ENCODE measurements around the gene FKRP.
"Not testable (repeated sequence)": the region's sequence is repeated elsewhere in the genome, so short reads cannot be mapped to it uniquely, and the experiment has no call there.

FKRP gene, protein sequence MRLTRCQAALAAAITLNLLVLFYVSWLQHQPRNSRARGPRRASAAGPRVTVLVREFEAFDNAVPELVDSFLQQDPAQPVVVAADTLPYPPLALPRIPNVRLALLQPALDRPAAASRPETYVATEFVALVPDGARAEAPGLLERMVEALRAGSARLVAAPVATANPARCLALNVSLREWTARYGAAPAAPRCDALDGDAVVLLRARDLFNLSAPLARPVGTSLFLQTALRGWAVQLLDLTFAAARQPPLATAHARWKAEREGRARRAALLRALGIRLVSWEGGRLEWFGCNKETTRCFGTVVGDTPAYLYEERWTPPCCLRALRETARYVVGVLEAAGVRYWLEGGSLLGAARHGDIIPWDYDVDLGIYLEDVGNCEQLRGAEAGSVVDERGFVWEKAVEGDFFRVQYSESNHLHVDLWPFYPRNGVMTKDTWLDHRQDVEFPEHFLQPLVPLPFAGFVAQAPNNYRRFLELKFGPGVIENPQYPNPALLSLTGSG

DNA sequence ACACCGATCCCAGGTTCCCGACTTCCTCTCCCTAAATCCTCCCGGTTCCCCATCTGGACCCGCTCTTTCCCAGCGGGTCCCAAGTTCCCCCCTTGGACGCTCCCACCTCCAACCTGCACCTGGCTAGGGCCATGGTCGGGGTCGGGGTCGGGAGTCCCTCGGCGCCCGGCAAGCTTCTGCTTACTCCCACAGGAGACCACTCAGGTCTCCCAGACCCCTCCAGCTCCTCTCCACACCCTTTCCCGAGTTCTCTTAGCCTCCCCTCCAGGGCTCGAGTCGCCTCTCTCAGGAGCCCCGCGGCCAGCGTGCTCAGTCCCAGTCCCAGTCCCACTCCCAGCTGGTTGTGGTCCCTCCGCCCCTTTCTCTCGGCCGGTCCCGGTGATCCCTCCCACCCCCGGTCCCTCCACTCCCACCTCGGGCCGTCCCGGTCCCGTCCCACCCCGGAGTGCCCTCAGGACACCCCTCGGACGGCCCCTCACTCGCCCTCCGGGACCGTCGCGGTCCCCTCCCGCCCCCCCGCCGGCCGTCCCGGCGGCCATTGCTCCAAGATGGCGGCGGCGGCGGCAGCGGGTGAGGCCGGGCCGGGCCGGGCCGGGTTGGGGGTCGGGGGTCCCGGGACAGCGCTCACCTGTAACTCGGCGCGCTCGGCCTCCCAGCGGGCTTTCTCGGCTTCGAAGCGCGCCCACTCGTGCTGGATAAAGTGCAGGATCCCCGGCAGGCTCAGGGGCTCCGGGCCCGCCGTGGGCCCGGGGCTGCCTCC is at the start of gene FKRP:
Gene FKRP, plus strand, starts transcription at position 537 of the 760 bp plus-strand sequence. CDS start 9,394 bp downstream, outside the sequence.
- no peak for DNase-seq

DNA sequence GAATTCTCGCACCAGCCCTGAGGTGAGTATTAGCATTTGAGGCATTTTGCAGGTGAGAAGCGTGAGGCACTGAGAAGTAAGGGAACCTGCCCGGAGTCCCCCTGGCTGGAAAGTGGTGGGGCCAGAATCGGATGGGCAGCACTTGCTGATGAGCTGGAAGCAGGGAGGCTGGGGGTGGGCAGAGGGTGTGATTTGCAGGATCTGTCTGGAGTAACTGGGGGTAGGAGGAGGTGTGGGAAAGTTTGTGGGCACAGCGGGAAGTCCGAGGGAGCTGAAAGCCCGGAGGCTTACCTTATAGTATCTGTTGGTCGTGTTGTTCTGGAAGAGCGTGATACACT is 49.0 kb upstream of the FKRP start:
- DNase-seq: no peak

DNA sequence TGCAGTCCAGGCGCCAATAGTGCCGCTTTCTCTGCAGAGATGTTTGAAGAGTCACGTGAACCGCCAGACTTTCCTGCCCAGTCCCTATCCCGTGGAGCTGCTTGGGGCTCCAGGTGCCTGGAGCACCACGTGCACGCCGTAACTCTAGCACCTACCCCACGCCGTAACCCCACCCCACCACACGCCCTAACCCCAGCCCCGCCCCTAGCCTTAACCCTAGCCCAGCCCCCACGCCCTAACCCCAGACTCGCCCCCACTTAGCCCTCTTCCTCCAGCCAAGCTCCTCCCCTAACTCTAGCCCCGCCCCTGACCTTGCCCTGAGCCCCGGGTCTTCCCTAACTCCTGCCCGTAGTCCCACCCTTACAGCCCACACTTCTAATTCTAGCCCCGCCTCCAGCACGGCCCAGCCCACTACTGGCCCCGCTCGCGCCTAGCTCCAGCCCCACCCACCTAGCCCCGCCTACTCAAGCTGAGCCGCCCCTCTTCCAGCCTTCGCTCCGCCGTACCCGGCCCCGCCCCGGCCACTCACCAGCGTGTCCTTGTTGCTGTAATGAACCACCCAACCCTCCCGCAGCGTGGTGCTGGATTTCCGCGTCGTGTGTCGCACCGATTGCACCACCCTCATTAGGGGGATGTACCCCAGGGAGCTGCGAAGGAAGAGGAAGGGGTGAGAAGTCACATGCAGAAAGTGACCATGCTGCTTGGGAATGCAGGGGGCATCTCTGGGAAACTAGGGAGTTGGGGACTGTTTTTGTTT is 48.5 kb upstream of the FKRP start:
- no peak for DNase-seq

DNA sequence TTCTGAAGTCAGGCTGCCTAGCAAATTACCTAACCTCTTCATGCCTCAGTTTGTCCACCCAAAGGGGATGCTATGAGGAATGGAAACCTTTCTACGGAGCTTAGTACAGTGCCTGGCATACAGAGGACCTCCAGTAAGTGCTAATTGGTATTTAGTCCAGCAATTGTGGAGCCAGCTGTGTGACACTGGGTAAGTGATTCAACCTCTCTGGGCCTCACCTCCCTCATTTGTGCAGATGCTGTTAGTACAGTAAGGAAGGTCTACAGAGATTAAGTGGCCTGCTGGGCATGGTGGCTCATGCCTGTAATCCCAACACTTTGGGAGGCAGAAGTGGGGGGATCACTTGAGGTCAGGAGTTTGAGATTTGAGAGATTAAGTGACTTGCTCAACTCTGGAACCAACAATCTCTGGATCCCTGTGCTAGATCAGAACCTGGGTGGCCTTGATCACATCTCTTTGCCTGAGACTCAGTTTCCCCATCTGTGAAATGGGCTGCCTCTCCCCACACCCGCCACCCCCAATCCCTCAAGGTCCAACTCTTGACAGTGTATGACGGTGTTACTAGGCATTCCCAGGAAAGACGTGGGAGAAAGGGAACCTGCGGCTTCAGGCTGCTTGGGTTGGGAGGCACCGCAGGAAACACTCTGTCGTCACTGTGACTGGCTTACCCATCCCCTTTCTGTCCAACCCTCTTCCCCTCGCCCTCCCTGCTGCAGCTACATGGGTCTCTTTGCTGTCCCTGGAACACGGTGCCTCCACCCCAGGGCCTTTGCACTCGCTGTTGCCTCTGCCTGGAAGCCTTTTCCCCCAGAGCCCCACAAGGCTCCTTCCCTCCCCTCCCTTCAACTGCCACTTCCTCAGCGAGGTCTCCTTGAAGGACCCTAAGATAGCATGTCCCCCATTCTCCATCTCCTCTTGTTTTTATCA is 47.2 kb upstream of the FKRP start:
- no peak for DNase-seq

DNA sequence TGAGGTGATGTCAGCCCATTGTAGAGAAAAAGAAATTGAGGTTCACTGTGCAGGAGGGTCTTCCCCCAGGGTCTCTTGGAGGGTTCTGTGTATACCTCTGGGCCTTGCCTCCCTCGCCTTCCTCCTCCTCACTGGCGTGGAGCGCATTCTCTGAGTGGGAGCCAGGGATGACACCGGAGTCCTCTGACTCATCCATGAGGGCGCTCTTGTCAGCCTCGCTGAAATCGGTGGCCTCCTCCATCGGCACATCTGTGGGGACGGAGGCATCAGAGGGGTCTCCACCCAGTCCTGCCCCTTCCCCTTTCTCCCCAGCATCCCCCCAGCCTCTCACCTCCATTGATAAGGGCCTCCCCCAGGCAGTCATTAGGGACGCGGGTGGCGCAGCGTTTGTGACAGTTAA is 45.2 kb upstream of the FKRP start:
- no peak for DNase-seq

DNA sequence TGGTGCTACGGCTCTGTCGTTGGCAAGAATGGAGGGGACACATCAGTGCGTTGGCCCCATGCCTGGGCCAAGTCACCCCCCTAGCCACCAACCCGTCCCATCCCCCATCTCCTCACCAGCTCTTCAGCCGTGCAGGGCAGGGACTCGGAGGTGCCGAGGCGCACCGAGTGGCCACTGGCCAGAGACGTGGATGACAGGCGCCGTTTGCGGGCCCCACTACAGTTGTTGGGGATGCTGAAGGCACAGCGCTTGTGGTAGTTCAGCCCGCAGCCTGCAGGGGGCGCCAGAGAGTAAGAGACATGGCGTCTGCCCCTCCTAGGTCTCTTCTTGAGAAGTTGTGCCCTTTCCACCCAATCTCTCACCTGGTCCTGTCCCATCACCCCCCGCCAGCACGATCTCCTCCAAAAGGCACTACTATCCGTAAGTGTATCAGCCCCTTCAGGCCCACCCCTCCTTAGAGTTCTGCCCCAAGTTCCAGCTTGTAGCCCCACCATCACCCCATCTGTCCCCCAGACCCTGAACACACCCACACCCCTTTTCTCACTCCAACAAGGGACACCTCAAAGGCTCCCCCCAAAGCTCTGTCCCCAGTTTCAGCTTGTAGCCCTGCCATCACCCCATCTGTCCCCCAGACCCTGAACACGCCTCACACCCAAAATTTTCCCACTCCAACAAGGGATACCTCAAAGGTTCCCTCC is 41.3 kb upstream of the FKRP start:
- DNase-seq: peak in 1 of 2 experiments; percentile 17

DNA sequence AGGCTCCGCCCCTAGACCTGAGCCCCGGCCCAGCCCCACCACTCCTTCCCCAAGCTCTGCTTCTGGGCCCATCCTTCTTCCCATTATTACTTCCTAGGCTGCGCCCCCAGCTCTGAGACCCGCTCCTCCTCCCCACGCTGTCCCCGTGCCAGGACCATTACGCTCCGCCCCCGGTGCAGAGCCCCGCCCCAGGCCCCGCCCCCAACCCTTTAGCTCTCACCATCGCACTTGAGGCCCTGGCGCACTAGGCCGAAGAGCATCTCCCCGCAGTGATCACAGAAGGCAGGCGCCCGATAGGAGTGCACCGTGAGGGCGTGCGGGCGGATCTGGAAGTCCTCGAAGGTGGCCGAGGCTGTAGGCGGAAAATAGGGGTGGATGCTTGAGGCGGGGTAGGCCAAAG is 35.2 kb upstream of the FKRP start:
- no peak for DNase-seq

DNA sequence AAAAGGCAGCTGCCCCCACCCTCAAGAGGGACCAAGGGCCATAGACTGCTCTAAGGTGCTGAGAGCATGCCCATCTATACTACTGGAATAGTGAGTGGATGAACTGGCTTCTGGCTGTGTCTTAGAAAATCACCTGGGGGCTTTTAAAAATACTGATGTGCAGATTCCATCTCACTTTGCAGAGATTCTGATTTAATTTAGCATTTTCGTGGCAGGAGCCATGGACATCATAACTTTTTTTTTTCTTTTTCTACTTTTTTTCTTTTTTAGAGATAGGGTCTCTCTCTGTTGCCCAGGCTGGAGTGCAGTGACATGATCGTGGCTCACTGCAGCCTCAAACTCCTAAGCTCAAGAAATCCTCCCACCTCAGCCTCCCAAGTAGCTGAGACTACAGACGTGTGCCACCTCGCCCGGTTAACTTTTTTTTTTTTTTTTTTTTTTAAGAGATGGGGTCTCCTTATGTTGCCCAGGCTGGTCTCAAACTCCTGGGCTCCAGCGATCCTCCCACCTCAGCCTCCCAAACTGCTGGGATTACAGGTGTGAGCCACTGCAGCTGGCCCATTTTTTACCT is 33.0 kb upstream of the FKRP start:
- not testable (repeated sequence) for DNase-seq

DNA sequence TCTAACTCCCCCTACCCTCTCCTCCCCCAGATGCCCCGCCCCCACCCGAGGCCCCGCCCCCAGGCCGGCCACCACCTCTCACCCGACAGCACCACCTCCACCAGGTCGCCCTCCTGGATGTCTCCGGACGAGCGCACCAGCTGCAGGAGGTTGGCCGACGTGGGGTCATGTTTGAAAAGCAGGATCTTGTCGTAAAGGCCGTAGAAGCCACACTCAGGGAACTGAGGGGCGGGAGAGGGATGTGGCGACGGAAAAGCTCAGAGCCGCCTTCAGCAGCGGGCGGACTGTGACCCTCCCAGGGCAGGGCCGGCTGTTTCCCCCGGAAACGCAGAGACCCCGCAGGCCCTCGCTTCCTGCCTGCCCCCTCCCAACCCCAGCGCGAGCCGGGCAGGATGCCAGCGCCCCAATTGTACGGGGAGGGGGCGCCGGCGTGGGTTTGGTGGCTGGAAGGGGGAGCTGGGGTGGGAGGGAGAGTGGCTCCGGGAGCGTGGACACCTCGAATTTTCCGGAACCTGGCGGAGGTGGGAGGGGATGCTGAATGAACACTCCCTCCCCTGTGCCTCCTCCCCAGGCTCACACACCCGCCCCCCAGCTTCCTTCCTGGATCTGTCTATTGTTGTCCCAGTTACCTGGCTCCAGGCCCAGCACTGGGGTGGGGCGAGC is 31.9 kb upstream of the FKRP start:
- DNase-seq: peak; percentile 71 to 82

DNA sequence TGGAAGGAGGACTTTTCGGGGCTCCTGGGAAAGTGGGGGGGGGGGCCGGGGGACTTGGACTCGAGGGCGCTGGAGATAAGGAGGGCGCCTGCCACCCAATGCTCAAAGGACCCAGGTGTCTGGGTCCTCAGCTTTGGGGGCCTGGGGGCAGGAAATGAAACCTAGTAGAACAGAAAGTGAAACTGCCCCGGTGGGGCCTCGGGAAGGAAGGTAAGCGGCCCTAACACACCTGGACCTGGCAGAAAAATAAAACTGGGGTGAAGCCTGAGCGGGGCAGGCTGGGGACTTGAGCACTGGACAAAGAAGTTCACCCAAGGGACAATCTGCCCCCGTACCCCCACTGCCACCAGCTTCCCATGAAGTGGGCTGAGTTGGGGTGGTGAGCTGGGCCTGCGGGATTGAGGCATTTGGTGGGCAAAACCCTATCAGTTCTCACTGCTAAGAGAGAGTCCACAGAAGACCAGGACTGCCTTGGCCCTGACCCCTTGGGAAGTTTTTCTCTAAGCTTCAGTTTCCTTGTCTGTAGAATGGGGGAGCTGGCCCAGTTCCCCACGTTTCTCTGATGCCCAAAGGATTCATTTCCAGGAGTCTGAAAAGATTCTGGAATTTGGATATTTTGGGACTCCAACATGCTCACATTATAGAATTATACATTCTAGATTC is 31.3 kb upstream of the FKRP start:
- no peak for DNase-seq

DNA sequence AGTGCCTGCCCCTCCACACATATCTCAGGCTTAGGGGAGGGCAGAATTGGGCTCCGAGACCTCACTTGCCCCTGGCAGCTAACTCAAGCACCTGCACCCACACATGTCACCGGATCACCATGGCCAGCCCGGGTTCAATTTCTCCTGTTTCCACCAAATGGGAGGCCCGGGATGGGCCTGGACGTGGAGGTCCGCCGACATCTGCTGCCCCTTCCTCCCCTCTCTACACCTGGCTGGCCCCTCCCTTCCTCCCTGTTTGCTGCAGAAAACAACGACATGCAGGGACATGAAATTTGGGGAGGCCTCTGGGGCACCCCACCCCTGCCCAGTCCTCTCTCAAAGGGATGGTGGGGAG is 30.3 kb upstream of the FKRP start:
- no peak for DNase-seq

DNA sequence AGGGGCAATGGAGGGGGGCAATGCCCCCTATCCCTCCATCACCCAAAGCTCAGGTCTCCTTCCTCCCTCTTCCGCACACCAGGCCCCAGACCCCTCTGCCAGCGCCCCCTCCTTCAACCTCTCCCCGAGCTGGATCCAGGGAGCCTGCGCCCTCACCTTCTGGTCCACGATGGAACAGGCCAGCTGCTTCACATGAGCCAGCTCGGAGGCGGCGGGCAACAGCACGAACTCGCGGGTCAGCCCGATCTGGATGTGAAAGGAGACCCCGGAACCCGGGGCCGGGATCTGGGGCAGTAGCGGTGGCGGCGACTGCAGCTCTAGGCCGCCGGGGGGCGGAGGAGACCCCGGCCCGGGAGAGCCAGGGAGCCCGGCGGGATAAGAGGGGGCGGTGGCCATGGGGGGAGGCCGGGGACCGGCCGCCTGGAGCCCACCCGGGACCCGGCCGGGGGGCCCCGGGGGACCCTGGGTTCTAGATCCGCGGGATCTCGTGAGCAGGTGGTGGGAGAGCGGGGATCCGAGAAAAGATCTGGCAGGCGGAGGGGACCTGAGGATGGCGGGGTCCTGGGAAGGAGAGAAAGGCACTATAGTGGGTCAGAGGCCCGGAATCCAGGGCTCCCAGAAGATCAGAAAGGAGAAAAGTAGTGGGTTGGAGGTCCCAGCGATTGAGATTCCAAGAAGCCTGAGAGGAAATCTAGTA is 29.7 kb upstream of the FKRP start:
- DNase-seq: no peak

DNA sequence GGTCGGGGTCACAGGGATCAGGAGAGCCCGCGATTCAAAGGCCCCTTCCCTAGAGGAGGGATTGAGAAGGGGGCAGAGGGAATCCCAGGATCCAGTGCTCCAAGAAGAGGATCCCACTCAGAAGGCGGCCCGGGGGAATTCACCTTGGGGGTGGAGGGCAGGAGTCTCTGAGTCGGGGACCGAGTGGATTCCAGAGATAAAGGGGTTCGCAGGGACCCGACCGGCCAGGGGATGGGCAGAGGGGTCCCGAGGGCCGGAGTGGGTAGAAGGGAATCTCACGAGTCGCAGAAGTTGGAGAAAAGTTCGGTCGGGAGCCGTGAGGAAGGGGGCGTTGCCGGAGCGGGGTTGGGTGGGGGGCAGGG is 29.2 kb upstream of the FKRP start:
- no peak for DNase-seq

DNA sequence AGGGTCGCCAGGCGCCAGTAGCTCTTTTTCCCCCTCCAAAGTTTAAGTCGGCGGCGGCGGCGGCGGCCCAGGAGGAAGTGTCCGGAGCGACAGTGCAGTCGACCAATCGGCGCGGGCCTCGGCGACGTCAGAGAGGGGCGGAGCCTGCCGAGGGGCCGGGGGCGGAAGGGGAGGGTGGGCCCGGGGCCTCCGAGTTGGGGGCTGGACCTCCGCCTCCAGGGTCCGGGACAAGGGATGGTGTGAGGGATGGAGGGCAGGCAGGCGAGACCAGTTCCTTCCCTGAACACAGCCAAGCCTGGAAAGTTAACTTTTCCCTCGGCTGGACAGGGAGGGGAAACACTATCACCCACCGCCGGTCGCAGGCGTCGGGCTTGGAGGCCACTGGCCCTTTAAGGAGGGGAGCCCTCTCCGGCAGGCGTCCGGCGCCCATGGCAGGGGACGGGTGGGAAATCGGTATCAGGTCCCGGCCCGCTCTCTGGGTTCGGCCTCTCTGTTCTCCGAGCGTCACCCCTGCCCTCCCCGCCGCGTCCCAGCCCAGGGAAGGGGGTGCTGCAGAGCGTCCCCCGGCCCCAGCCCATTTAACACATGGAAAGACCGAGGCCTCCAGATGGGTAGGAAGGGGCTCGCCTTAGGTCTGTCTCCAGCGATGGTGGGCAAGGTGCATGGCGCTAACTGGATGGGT is 28.7 kb upstream of the FKRP start, which contains the start of gene PRKD2:
Gene PRKD2, minus strand, starts transcription at position 81 of the 682 bp plus-strand sequence. CDS start 744 bp downstream, outside the sequence.
- DNase-seq: peak; percentile 53 to 58

DNA sequence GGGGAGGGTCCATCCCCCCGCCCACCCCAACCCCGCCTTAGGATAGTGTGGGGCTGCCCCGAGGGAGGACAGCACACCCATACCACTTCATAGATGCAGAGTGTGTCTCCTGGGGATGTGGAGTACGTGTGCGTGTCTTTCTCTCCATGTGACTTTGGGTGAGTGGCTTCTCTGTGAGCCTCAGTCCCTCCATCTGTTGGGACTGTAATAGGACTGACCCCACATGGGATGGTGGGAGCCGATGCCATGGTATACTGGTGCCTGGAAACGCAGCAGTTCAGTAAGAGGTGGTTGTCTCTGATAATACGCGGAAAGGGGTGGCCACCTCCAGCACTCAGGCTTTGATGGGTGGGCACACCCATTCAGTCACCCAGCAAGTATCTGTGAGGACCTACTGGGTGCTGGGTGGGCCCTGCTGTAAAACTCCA is 28.1 kb upstream of the FKRP start:
- no peak for DNase-seq

DNA sequence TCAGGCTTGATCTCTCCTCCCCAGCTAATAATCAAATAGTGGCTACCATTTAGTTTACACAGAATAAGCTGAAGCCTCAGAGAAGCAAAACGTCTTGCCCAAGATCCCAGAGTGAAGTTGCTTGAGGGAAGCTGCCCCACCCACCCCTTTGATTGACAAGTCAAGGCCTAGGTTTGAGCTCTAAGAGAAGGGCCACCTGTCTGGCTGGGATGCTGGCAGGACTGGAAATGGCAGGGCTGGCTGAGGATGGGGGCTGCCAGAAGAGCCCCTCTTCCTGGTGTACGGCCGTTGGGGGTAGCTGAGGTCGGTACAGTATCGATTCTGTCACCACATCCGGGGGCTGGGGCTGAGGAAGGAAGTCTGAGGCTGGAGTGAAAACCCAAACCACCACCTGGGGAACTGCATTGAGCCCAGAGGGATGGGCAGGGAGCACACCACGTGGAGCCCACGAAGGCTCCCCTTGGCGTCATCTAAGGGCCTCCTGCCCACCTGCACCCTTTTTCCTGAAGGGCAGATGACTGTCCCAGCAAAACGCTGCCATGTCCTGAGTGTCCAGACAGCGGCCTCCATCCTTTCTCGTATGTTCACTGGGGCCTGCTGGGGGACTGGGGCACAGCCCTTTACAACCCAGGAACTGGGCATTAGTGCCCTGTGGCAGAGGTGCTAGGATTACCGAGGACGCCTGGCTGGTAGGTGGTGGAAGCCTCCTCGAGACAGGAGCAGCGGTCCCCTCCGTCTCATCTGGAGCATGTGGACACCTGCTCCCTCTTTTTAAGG is 27.5 kb upstream of the FKRP start:
- no peak for DNase-seq

DNA sequence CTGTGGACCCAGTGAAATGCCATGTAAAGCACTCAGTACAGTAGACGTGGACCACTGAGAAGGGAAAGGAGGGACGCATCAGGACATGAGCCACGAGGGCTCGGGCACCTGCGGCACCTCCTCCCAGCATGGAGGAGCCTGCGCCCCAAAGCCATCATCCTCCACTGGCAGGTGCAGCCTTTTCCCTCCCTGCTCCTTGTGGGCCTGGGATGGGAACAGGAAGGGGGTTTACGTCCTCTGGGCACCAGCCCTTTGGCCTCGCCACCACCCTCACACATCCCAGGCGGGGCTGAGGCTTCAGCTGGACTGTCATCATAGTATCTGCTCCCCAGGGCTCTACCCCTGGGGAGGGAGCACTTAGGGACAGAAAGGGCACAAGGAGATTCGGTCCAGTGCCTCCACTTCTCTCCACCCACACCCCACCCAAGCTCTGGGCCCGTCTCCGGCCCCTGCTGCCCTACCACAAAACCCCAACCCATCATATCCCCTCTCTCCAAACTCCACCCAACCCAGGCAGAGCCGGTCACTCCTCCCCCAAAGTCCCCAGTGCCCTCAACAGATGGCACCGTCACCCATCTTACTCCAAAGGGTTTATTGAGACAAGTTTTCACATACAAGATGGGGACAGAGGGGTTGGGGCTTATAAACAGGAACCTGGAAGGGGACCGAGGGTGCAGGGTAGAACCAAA is 26.8 kb upstream of the FKRP start:
- DNase-seq: no peak

All from SHP77 (cell line).